Measurements from ENCODE around the gene LONP2. TPM values are rescaled to one million over a fixed set of nuclear protein-coding genes. Genes with fewer than 3 reads are reported as not detected.

Gene LONP2
- total and polyA plus RNA-seq, 9 of the 15 experiments (the other 6 are each of a cell fraction or from before 2014, with no cell fraction given), result 8.1 to 41.2 (median 25.6) TPM

DNA sequence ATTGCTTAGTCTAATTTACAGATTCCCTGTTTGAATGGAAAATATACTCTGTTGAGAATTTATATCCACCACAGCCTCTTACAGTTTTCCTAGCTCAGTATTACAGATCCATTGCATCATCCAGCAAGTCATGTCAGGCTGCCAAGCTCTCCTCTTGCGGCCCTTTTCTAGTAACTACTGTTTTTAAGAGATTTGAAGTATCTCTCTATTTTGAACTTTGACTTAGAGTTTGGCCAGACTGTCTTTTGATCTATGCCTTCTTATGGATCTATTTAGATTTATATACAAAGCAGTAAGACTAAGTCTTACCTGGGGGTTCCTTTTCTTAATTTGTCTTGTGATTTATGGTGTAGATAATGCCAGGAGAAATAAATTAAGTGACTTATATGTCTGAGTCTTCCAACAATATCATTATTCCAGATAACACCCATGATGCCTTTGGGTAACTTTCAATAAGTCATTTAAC, 56.3 kb downstream of the LONP2 start (continued):
- TF ChIP-seq, protein P1, sequence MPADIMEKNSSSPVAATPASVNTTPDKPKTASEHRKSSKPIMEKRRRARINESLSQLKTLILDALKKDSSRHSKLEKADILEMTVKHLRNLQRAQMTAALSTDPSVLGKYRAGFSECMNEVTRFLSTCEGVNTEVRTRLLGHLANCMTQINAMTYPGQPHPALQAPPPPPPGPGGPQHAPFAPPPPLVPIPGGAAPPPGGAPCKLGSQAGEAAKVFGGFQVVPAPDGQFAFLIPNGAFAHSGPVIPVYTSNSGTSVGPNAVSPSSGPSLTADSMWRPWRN (IDR thresholded peaks at IDR 0.05; ENCODE audit: low read depth), result no peak
- TF ChIP-seq POLR2G (IDR thresholded peaks at IDR 0.05; ENCODE audit: low read depth, low read length) (no peak), PKNOX1 (IDR thresholded peaks at IDR 0.05) (no peak), TCF15 (CRISPR knock-in tag; IDR thresholded peaks at IDR 0.05) (no peak), CLOCK (CRISPR knock-in tag; IDR thresholded peaks at IDR 0.05; ENCODE audit: borderline replicate concordance) (no peak), E2F6 (IDR thresholded peaks at IDR 0.05; ENCODE audit: borderline replicate concordance in 1 of 2, extremely low read depth in 1 of 2, insufficient read depth in 1 of 2, insufficient read length in 1 of 2, low read depth in 1 of 2, low read length in 1 of 2, poor library complexity in 1 of 2, severe bottlenecking in 1 of 2) (no peak), ESRRB (CRISPR knock-in tag; IDR thresholded peaks at IDR 0.05; ENCODE audit: borderline replicate concordance) (no peak), HDAC6 (IDR thresholded peaks at IDR 0.05; ENCODE audit: low read depth, low read length) (no peak), ZNF197 (CRISPR knock-in tag; IDR thresholded peaks at IDR 0.05; ENCODE audit: low read depth) (peak; percentile 88), NCOR1 (IDR thresholded peaks at IDR 0.05) (no peak), SRSF1 (IDR thresholded peaks at IDR 0.05; ENCODE audit: low read depth, low read length) (no peak), RAD51 (IDR thresholded peaks at IDR 0.05; ENCODE audit: borderline replicate concordance, low read depth) (no peak), SAFB (IDR thresholded peaks at IDR 0.05; ENCODE audit: borderline replicate concordance, low read depth, low read length) (no peak), ETS1 (conservative IDR thresholded peaks at IDR 0.05; ENCODE audit: control insufficient read depth, low read depth, low read length) (no peak), ATF3 (IDR thresholded peaks at IDR 0.05) (peak; percentile 97), ATF3 (CRISPR knock-in tag; conservative IDR thresholded peaks at IDR 0.05) (no peak)
- TF ChIP-seq, protein P2, sequence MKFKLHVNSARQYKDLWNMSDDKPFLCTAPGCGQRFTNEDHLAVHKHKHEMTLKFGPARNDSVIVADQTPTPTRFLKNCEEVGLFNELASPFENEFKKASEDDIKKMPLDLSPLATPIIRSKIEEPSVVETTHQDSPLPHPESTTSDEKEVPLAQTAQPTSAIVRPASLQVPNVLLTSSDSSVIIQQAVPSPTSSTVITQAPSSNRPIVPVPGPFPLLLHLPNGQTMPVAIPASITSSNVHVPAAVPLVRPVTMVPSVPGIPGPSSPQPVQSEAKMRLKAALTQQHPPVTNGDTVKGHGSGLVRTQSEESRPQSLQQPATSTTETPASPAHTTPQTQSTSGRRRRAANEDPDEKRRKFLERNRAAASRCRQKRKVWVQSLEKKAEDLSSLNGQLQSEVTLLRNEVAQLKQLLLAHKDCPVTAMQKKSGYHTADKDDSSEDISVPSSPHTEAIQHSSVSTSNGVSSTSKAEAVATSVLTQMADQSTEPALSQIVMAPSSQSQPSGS (CRISPR knock-in tag; IDR thresholded peaks at IDR 0.05), result no peak
